ENCODE measurements around the gene HBA2.

HBA2 gene

GRCh38 chr16:140175-140857 lies 32.4 kb upstream of the HBA2 start:
- DNase-seq (ENCODE audit: low spot score): no peak
- no peak for TF ChIP-seq CTCF (IDR thresholded peaks at IDR 0.05; ENCODE audit: extremely low read depth, missing control alignments)

GRCh38 chr16:142405-142967 lies 30.2 kb upstream of the HBA2 start:
- no peak for TF ChIP-seq CTCF (IDR thresholded peaks at IDR 0.05; ENCODE audit: extremely low read depth, missing control alignments)
- DNase-seq (ENCODE audit: low spot score): no peak

GRCh38 chr16:143047-143446 lies 29.6 kb upstream of the HBA2 start:
- no peak for TF ChIP-seq CTCF (IDR thresholded peaks at IDR 0.05; ENCODE audit: extremely low read depth, missing control alignments)
- DNase-seq (ENCODE audit: low spot score): no peak

GRCh38 chr16:143456-143855 lies 29.2 kb upstream of the HBA2 start:
- no peak for DNase-seq (ENCODE audit: low spot score)
- TF ChIP-seq CTCF (IDR thresholded peaks at IDR 0.05; ENCODE audit: extremely low read depth, missing control alignments): no peak

- DNase-seq (ENCODE audit: low spot score): no peak
- TF ChIP-seq CTCF (IDR thresholded peaks at IDR 0.05; ENCODE audit: extremely low read depth, missing control alignments): no peak
Measured at GRCh38 chr16:144797-145252, 27.9 kb upstream of the HBA2 start.

GRCh38 chr16:146646-147045 lies 26.0 kb upstream of the HBA2 start:
- TF ChIP-seq CTCF (IDR thresholded peaks at IDR 0.05; ENCODE audit: extremely low read depth, missing control alignments): no peak

GRCh38 chr16:149024-149660 lies 23.5 kb upstream of the HBA2 start:
- DNase-seq (ENCODE audit: low spot score): no peak
- TF ChIP-seq CTCF (IDR thresholded peaks at IDR 0.05; ENCODE audit: extremely low read depth, missing control alignments): no peak

More at GRCh38 chr16:146646-147045, 26.0 kb upstream of the HBA2 start:
- no peak for DNase-seq (ENCODE audit: low spot score)
